Heart right ventricle (tissue), 16 donors: ENCODE measurements around the gene PODXL2. TPM values are rescaled to one million over a fixed set of nuclear protein-coding genes. Genes with fewer than 3 reads are reported as not detected.

Experiments used
- ATAC-seq, 8 donors: fragments of 200-7000 bp; cut with Tn5 transposase; one replicate each; pipeline ENCODE4 v1.9.1; 2020; ENCODE audit warnings: mild to moderate bottlenecking in 8 of 8, moderate library complexity in 8 of 8, moderate number of reproducible peaks in 1 of 8
- DNase-seq, 2 donors: peaks; one replicate each; pipeline ENCODE4 v3.0.0-alpha.2; 2020
- H3K27ac ChIP-seq, 10 donors: fragments of 200-600 bp; sonication (generic) in 2 of 10; one replicate each; pipeline versions ENCODE4 v1.5.0 to v1.8.0; 2020 to 2022; ENCODE audit warnings: mild to moderate bottlenecking in 3 of 10
- H3K27me3 ChIP-seq, 7 donors: fragments of 200-600 bp; one replicate each; pipeline ENCODE4 v1.8.0; 2021 to 2022; ENCODE audit warnings: mild to moderate bottlenecking in 2 of 7
- H3K36me3 ChIP-seq, 9 donors: fragments of 200-600 bp; sonication (generic) in 1 of 9; one replicate each; pipeline versions ENCODE4 v1.5.0 to v1.8.0; 2020 to 2022; ENCODE audit warnings: mild to moderate bottlenecking in 2 of 9
- H3K4me1 ChIP-seq, 9 donors: fragments of 200-600 bp; sonication (generic) in 1 of 9; one replicate each; pipeline versions ENCODE4 v1.5.0 to v1.8.0; 2020 to 2022; ENCODE audit warnings: mild to moderate bottlenecking in 4 of 9
- H3K4me3 ChIP-seq, 10 donors: fragments of 200-600 bp; sonication (generic) in 2 of 10; one replicate each; pipeline versions ENCODE4 v1.5.0 to v1.8.0; 2020 to 2022; ENCODE audit warnings: mild to moderate bottlenecking in 7 of 10, moderate library complexity in 2 of 10
- H3K9me3 ChIP-seq, 11 donors: fragments of 200-600 bp in 10 of 11; sonication (generic) in 2 of 11; one replicate each; pipeline versions ENCODE4 v1.5.0 to v1.8.0; 2013 to 2022; ENCODE audit warnings: mild to moderate bottlenecking in 2 of 11, control low read depth in 1 of 11, moderate library complexity in 1 of 11
- CTCF ChIP-seq, 9 donors: fragments of 200-600 bp; sonication (generic) in 2 of 9; IDR thresholded peaks; one replicate each; pipeline versions ENCODE4 v1.5.0 to v1.8.0; 2021 to 2022; ENCODE audit warnings: antibody characterized with exemption in 9 of 9, mild to moderate bottlenecking in 5 of 9, moderate library complexity in 1 of 9
- WGBS, 2 donors: extraction: QIAGEN DNeasy Blood & Tissue Kit; methylation state at CpG; one replicate each; pipeline ENCODE4 v1.1.7; 2013; ENCODE audit warnings: inconsistent platforms in 1 of 2; 5-methylcytosine and 5-hydroxymethylcytosine counted together
- intact Hi-C, 10 donors: fragments of 100-400 bp; cut with DNase I; formaldehyde crosslinking; loops; one replicate each; pipeline versions ENCODE4 v1.11.1 to v1.14.2; 2022
- polyA plus RNA-seq, 2 donors: library from polyadenylated mRNA; stranded (reverse); fragments of 200-250 nt; gene quantifications; one replicate each; pipeline ENCODE4 v1.2.3, GENCODE V29; 2013
- total RNA-seq, 10 donors: library from RNA; stranded (reverse); fragmentation: NEBNext Ultra II Directional in 3 of 10; extraction: Animal tissue kit (Norgen Biotek cat#: 25700) in 3 of 10; gene quantifications; one replicate each; pipeline versions ENCODE4 v1.2.1 to v1.2.4, GENCODE V29; 2021 to 2023
- donor health status: Arrhythmogenic right ventricular cardiomyopathy.
- donor health status: ischemic (EF 13 %, LVEDD 7.1; RV severe dilation, severe dysfunction).
- donor health status: healthy with polysubstance abuse.
- donor health status: DM: no; HTN: yes; CAD: no.
- donor health status: DM: no; HTN: no; CAD: no.
- donor health status: ischemic (EF 25% LVEDD 6.9; RV normal size, moderate dysfunction).
- donor health status: ischemic (EF 25% LVEDD 5.7; RV mildly dilated, moderate dysfunction).
- donor health status: healthy.
- donor health status: DM: yes; HTN: yes; CAD: no.
- donor health status: Ischemic cardiomyopathy.
- donor health status: ischemic (EF 35%, LVEDD 5.7; RV mildly dilated, moderate dysfunction).
- donor health status: nonischemic (EF 11% LVEDD 7.7; RV severe dilation, severe dysfunction).
- donor health status: DM: yes; HTN: yes; CAD: no.
- donor health status: PGD.
- donor health status: ischemic (EF 29% LVEDD 5.4; RV normal size, mild dysfunction).
- donor health status: nonischemic (EF 23%, LVEDD 6.1; RV moderate dilation, normal function).

PODXL2 gene
- total and polyA plus RNA-seq, 12 donors, result 0.42 to 4.0 (median 1.5) TPM

- H3K4me3 ChIP-seq, result no peak overlapping the region
- H3K27me3 ChIP-seq, result no peaks in the 10 kb centered on the region
- H3K27ac ChIP-seq, result peak overlapping the region in 5 of 10 donors; percentile 19 to 70 (median 53)
- ATAC-seq, result no peak
- 88 to 91% methylated on average over 21 of the region's 21 CpGs for WGBS, 2 donors
- H3K9me3 ChIP-seq, result no peaks in the 10 kb centered on the region
- peaks cover 19 to 69% (median 34%) of the 10 kb centered on the region in 9 donors for H3K4me1 ChIP-seq
- H3K36me3 ChIP-seq, result peaks cover 0 to 67% (median 10%) of the 10 kb centered on the region in 9 donors
- peak in 1 of 2 donors; percentile 7 for DNase-seq
- intact Hi-C loops, result loop anchor here in 3 of 10 donors (5.0 to 10.0 kb wide), 6 partner anchors 115 to 380 kb away; partner anchors contain the start of gene MGLL (in 2 of the 3)
- TF ChIP-seq CTCF (IDR thresholded peaks at IDR 0.05), result no peak
These were observed 63.7 kb downstream of the PODXL2 start for GRCh38 chr3:127692501-127693335.

GRCh38 chr3:127693336-127693843, 64.4 kb downstream of the PODXL2 start:
- no peak for ATAC-seq
- H3K4me1 ChIP-seq, result peaks cover 25 to 72% (median 41%) of the 10 kb centered on the region in 9 donors
- H3K36me3 ChIP-seq, result peaks cover 0 to 67% (median 10%) of the 10 kb centered on the region in 9 donors
- H3K27me3 ChIP-seq, result no peaks in the 10 kb centered on the region
- intact Hi-C loops, result loop anchor here in 3 of 10 donors (5.0 to 10.0 kb wide), 6 partner anchors 116 to 379 kb away; partner anchors contain the start of gene MGLL (in 2 of the 3)
- H3K9me3 ChIP-seq, result no peaks in the 10 kb centered on the region
- DNase-seq, result peak in 1 of 2 donors; percentile 2
- no peak for TF ChIP-seq CTCF (IDR thresholded peaks at IDR 0.05)
- 88 to 89% methylated on average over 7 of the region's 7 CpGs for WGBS, 2 donors
- H3K27ac ChIP-seq, result peak overlapping the region in 2 of 10 donors; percentile 19 to 58
- H3K4me3 ChIP-seq, result no peak overlapping the region

GRCh38 chr3:127694467-127695215, 65.7 kb downstream of the PODXL2 start:
- Histone ChIP-seq H3K27me3 (no peaks in the 10 kb centered on the region), H3K4me3 (no peak overlapping the region), H3K4me1 (peaks cover 36 to 75% (median 54%) of the 10 kb centered on the region in 9 donors), H3K9me3 (no peaks in the 10 kb centered on the region), H3K36me3 (peaks cover 0 to 58% (median 10%) of the 10 kb centered on the region in 9 donors), H3K27ac (peak overlapping the region in 8 of 10 donors; percentile 8 to 99 (median 92))
- DNase-seq (peak in 1 of 2 donors; percentile 71), ATAC-seq (peak in 2 of 8 donors; percentile 35 to 43)
- 78 to 79% methylated on average over 17 of the region's 17 CpGs for WGBS, 2 donors
- peak in 8 of 9 donors; percentile 13 to 62 (median 45) for TF ChIP-seq CTCF (IDR thresholded peaks at IDR 0.05)
- intact Hi-C loops, result loop anchor here in 8 of 10 donors (1.0 to 10.0 kb wide), 10 partner anchors 13 to 378 kb away; partner anchors contain the start of gene MGLL (in 5 of the 8)
